Endothelial cell of umbilical vein (primary cell): ENCODE results near the gene TBC1D16. TPM values are rescaled to one million over a fixed set of nuclear protein-coding genes. Genes with fewer than 3 reads are reported as not detected.

Source experiments
- BruUV-seq: library from RNA; stranded (reverse); fragments of 400-500 nt; replicated peaks from 2 replicates; lab custom pipeline; 2021; lab: Mats Ljungman, UMichigan
- CTCF ChIA-PET: fragments of 300-600, 350-600 bp; sonication (Branson Sonifier 250); formaldehyde crosslinking; loops from one replicate; lab custom pipeline; 2021; ENCODE audit warnings: antibody characterized with exemption, inconsistent platforms; lab: Charles Lee
- POLR2A ChIA-PET: fragments of 300-600, 350-600 bp; sonication (Branson Sonifier 250); formaldehyde crosslinking; loops from one replicate; lab custom pipeline; 2021; ENCODE audit warnings: antibody characterized with exemption, inconsistent platforms; lab: Charles Lee
- DNase-seq: peaks from one replicate; pipeline ENCODE4 v3.0.0-alpha.2; 2011; ENCODE audit warnings: low read depth, low spot score
- FAIRE-seq: peaks from 2 replicates; lab custom pipeline; 2011; peaks lifted over from hg19 to GRCh38; lab: Jason Lieb, UNC
- H2AFZ ChIP-seq: 2 replicates; pipeline ENCODE4 v1.6.0; 2012; ENCODE audit warnings: low read depth, low read length, control low read depth, inconsistent platforms
- H3K27ac ChIP-seq: 2 replicates; pipeline ENCODE4 v1.5.1; 2011; ENCODE audit warnings: low read depth, mild to moderate bottlenecking, control low read depth, low read length, moderate library complexity; ENCODE audit not compliant: insufficient read depth
- H3K27me3 ChIP-seq, 2 experiments: 2 replicates each; pipeline versions ENCODE4 v1.6.0 to v1.6.1; 2011; ENCODE audit warnings: low read length in 2 of 2, mixed read lengths in 1 of 2; ENCODE audit not compliant: control insufficient read depth in 2 of 2, insufficient read depth in 2 of 2
- H3K36me3 ChIP-seq, 2 experiments: 2 replicates in 1 of 2; 3 replicates in 1 of 2; pipeline ENCODE4 v1.5.1; 2011; ENCODE audit warnings: low read length in 2 of 2, mild to moderate bottlenecking in 1 of 2, moderate library complexity in 1 of 2; ENCODE audit not compliant: control insufficient read depth in 2 of 2, insufficient read depth in 2 of 2; ENCODE audit errors: extremely low read depth in 1 of 2
- H3K4me1 ChIP-seq: 3 replicates; pipeline ENCODE4 v1.5.1; 2011; ENCODE audit warnings: mild to moderate bottlenecking, low read length; ENCODE audit not compliant: control insufficient read depth, insufficient read depth; ENCODE audit errors: extremely low read depth
- H3K4me2 ChIP-seq: 2 replicates; pipeline ENCODE4 v1.6.1; 2011; ENCODE audit warnings: low read length, control low read depth, mixed read lengths; ENCODE audit not compliant: insufficient read depth
- H3K4me3 ChIP-seq, 3 experiments: fragments of 200-600 bp in 1 of 3; sonication (generic), shearing (Covaris generic) in 1 of 3; replicated peaks in 1 of 3; 2 replicates each; pipeline ENCODE4 v1.5.1; 2011 to 2016; ENCODE audit warnings: control low read depth in 3 of 3, low read length in 3 of 3, mild to moderate bottlenecking in 2 of 3, inconsistent platforms in 1 of 3, low read depth in 1 of 3, moderate library complexity in 1 of 3; ENCODE audit not compliant: insufficient read depth in 1 of 3
- H3K79me2 ChIP-seq: 2 replicates; pipeline ENCODE4 v1.6.0; 2012; ENCODE audit warnings: low read length, inconsistent platforms; ENCODE audit not compliant: control insufficient read depth, insufficient read depth
- H3K9ac ChIP-seq: replicated peaks from 2 replicates; pipeline ENCODE3; 2011; ENCODE audit warnings: low read length, control low read depth; ENCODE audit not compliant: insufficient read depth; ENCODE audit errors: extremely low read depth
- H3K9me1 ChIP-seq: replicated peaks from 3 replicates; pipeline ENCODE4 v1.6.0; 2011; ENCODE audit warnings: mild to moderate bottlenecking, low read length; ENCODE audit not compliant: control insufficient read depth, insufficient read depth; ENCODE audit errors: extremely low read depth
- H3K9me3 ChIP-seq: replicated peaks from 2 replicates; pipeline ENCODE4 v1.5.1; 2012; ENCODE audit warnings: low read length, inconsistent platforms; ENCODE audit not compliant: control insufficient read depth, insufficient read depth
- H4K20me1 ChIP-seq: replicated peaks from 2 replicates; pipeline ENCODE3; 2011; ENCODE audit warnings: mild to moderate bottlenecking, low read length; ENCODE audit not compliant: control insufficient read depth, insufficient read depth; ENCODE audit errors: extremely low read depth
- CTCF ChIP-seq, 2 donors: IDR thresholded peaks; 1 replicate in 1 of 2; 2 replicates in 1 of 2; pipeline ENCODE4 v1.5.1; 2011; ENCODE audit warnings: low read length in 2 of 2, mild to moderate bottlenecking in 2 of 2, moderate library complexity in 2 of 2, control low read depth in 1 of 2, inconsistent platforms in 1 of 2, low read depth in 1 of 2; ENCODE audit not compliant: insufficient read depth in 1 of 2; ENCODE audit errors: extremely low read depth in 1 of 2
- EZH2 ChIP-seq: IDR thresholded peaks from 2 replicates; pipeline ENCODE4 v1.6.1; 2012; ENCODE audit warnings: borderline replicate concordance, low read depth, mild to moderate bottlenecking, moderate library complexity, low read length, inconsistent platforms; ENCODE audit not compliant: severe bottlenecking
- FOS ChIP-seq: IDR thresholded peaks from 2 replicates; pipeline ENCODE4 v1.6.1; 2011; ENCODE audit warnings: mild to moderate bottlenecking, low read length, moderate library complexity, borderline replicate concordance; ENCODE audit not compliant: insufficient read depth
- GATA2 ChIP-seq: IDR thresholded peaks from 2 replicates; pipeline ENCODE4 v1.7.0; 2011; ENCODE audit warnings: low read depth, mild to moderate bottlenecking, moderate library complexity, mixed read lengths, low read length; ENCODE audit not compliant: insufficient read length, insufficient read depth
- JUN ChIP-seq: IDR thresholded peaks from 2 replicates; pipeline ENCODE4 v1.6.1; 2011; ENCODE audit warnings: borderline replicate concordance, low read depth; ENCODE audit not compliant: insufficient read length, insufficient read depth
- MYC ChIP-seq: IDR thresholded peaks from one replicate; pipeline ENCODE4 v1.6.1; 2011; ENCODE audit warnings: mild to moderate bottlenecking, low read depth, low read length
- POLR2A ChIP-seq: IDR thresholded peaks from 2 replicates; pipeline ENCODE4 v1.6.1; 2012; ENCODE audit warnings: low read depth, mild to moderate bottlenecking, control low read depth, low read length
- POLR2AphosphoS5 ChIP-seq: IDR thresholded peaks from 2 replicates; pipeline ENCODE4 v1.6.1; 2012; ENCODE audit warnings: low read depth, mild to moderate bottlenecking, control low read depth, low read length, moderate library complexity; ENCODE audit not compliant: insufficient read depth
- dilution Hi-C: fragments of 300-500 bp; cut with MboI; formaldehyde crosslinking; loops from one replicate; pipeline ENCODE4 v1.15.0; 2019; ENCODE audit warnings: low sequenced_read_pairs; ENCODE audit not compliant: extremely low pct_ligation_motif_present
- intact Hi-C: fragments of 100-400 bp; cut with micrococcal nuclease; formaldehyde crosslinking; loops from one replicate; pipeline ENCODE4 v1.10.0; 2022
- polyA plus RNA-seq, 4 experiments: library from polyadenylated mRNA; depleted of rRNA in 3 of 4; stranded (reverse) in 3 of 4; unstranded in 1 of 4; fragments of >200 nt; gene quantifications; 2 replicates each; pipeline versions ENCODE4 v1.2.1 to v1.2.3, GENCODE V29; 2011 to 2012; ENCODE audit warnings: missing spikeins in 1 of 4
- total RNA-seq: library from RNA; stranded (reverse); gene quantifications from 2 replicates; pipeline ENCODE4 v1.2.3, GENCODE V29; 2021
- TF ChIP-seq, protein P1 (sequence below): IDR thresholded peaks from 2 replicates; pipeline ENCODE4 v1.6.1; 2011; ENCODE audit not compliant: insufficient read depth, insufficient read length

TBC1D16 gene
- total and polyA plus RNA-seq, 2 donors (not counting 3 experiments of a cell fraction or from before 2014, with no cell fraction given), result 12.9 to 48.6 TPM

DNA sequence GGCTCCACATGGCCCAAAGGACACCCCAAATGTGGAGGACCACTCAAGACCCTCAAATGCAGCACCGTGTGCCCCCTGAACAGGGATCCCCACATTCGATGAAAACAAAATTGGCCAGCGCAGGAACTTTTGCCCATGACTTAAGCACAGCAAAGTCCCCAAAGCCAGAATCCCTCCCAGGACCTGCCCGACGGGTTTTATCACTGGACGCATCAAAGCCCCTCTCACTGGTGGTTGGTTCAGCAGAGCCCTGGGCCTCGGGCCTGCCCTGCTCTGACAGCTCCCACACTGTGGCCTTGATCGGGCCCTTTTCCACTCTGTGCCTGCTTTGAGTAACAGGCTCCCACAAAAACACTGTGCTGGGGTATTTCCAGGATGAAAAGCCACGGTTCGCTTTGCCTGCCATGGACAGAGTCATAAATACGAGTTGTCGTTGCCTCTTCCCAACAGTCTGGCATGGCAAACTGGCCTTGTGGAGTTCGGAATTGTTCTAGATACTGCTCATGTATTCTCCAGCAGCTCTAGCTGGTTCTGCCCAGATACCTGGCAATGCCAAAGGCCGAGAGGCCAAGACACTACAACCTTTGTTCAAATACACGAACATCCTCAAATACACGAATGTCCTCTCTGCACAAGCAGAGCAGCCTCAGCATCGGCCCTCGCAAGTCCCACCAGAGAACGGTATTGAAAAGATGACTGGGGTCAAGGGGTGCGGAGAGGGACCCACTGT, 46.4 kb downstream of the TBC1D16 start:
- no TSS peak for BruUV-seq
- no peak overlapping the region for H2AFZ ChIP-seq
- TF ChIP-seq POLR2AphosphoS5, result no peak
- no peak for TF ChIP-seq GATA2
- no peak for TF ChIP-seq FOS
- no peak for TF ChIP-seq POLR2A
- no peak for TF ChIP-seq MYC
- TF ChIP-seq, protein P1, sequence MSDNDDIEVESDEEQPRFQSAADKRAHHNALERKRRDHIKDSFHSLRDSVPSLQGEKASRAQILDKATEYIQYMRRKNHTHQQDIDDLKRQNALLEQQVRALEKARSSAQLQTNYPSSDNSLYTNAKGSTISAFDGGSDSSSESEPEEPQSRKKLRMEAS, result no peak
- TF ChIP-seq CTCF (IDR thresholded peaks at IDR 0.05; ENCODE audit: extremely low read depth in 1 of 2, insufficient read depth in 1 of 2, low read depth in 1 of 2, low read length in 2 of 2), result no peak
- no peak for TF ChIP-seq JUN
- no peak for TF ChIP-seq EZH2
- H3K27ac ChIP-seq, result no peak overlapping the region
- no peak overlapping the region for H3K4me3 ChIP-seq
- intact Hi-C loops, result loop anchor here (2.0 to 5.0 kb wide), 2 partner anchors 57 to 192 kb away; partner anchors contain the start of gene CBX8
- no peak overlapping the region for H3K9ac ChIP-seq
- H3K27me3 ChIP-seq, result no peaks in the 10 kb centered on the region
- no peaks in the 10 kb centered on the region for H3K36me3 ChIP-seq
- FAIRE-seq (no peak), DNase-seq (no peak)
- H3K79me2 ChIP-seq, result peaks cover 3% of the 10 kb centered on the region
- no peaks in the 10 kb centered on the region for H4K20me1 ChIP-seq
- no peaks in the 10 kb centered on the region for H3K9me3 ChIP-seq
- ChIA-PET CTCF (interaction anchor here (0.7 to 2.0 kb wide), 3 partner anchors 145 to 200 kb away, joined by 3 to 6 read pairs (median 3); no protein-coding TSS in a partner anchor), POLR2A (no interaction called here)
- H3K4me1 ChIP-seq, result peaks cover 20% of the 10 kb centered on the region
- no peaks in the 10 kb centered on the region for H3K9me1 ChIP-seq
- H3K4me2 ChIP-seq, result no peak overlapping the region
- dilution Hi-C loops, result no loop called here
